ENCODE measurements around the gene NEMP2.

DNA sequence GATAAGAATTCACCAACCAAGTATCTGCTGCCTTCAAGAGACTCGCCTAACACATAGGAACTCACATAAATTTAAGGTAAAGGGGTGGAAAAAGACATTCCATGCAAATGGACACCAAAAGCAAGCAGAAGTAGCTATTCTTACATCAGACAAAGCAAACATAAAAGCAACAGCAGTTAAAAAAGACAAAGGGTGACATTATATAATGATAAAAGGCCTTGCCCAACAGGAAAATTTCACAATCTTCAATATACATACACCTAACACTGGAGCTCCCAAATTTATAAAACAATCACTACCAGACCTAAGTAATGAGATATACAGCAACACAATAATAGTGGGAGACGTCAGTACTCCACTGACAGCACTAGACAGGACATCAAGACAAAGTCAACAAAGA, 41.4 kb downstream of the NEMP2 start:
- TF ChIP-seq POLR2A (IDR thresholded peaks at IDR 0.05; ENCODE audit: low read depth, low read length) (no peak), POLR2AphosphoS5 (IDR thresholded peaks at IDR 0.05; ENCODE audit: low read depth, low read length) (no peak), TAF1 (IDR thresholded peaks at IDR 0.05; ENCODE audit: borderline replicate concordance, low read depth, low read length) (no peak)
